ENCODE data around the gene U2SURP. TPM values are rescaled to one million over a fixed set of nuclear protein-coding genes. Genes with fewer than 3 reads are reported as not detected.

The U2SURP gene
- total RNA-seq, 1 experiment from 2014 or later = 132 TPM

GRCh38 chr3:143011705-143012104 is 10.3 kb downstream of the U2SURP start:
- H3K9ac ChIP-seq (ENCODE audit: low read length) = no peak overlapping the region
- ChIA-PET CTCF (interaction anchor here (1.2 kb wide), 1 partner anchor 183 kb away, joined by 3 read pairs; no protein-coding TSS in a partner anchor), RAD21 (ENCODE audit: low non-redundant PET in 1 of 2, low total read pairs in 2 of 2, uncharacterized antibody in 2 of 2, unreplicated experiment in 2 of 2) (no interaction called here), POLR2A (no interaction called here)
- H3K4me1 ChIP-seq (ENCODE audit: control insufficient read depth in 1 of 2, insufficient read depth in 2 of 2, low read length in 2 of 2) = no peaks in the 10 kb centered on the region
- no peak overlapping the region for H3K4me2 ChIP-seq (ENCODE audit: low read length)
- H3K36me3 ChIP-seq (ENCODE audit: control insufficient read depth in 1 of 2, insufficient read depth in 2 of 2, low read length in 2 of 2) = peaks cover 5 to 19% of the 10 kb centered on the region in 2 experiments
- H3K27me3 ChIP-seq (ENCODE audit: insufficient read depth, low read length) = no peaks in the 10 kb centered on the region
- H3K79me2 ChIP-seq (ENCODE audit: insufficient read depth, low read length) = peaks cover 100% of the 10 kb centered on the region
- BruUV-seq (replicated peaks) = no TSS peak
- DNase-seq (ENCODE audit: low read depth, low spot score) (no peak), ATAC-seq (no peak)
- H3K27ac ChIP-seq (ENCODE audit: low read depth, low read length) = no peak overlapping the region
- H3K9me2 ChIP-seq (ENCODE audit: insufficient read depth) = no peaks in the 10 kb centered on the region
- no peak for TF ChIP-seq ZFX (IDR thresholded peaks at IDR 0.05)
- no peak for TF ChIP-seq SP1 (IDR thresholded peaks at IDR 0.05; ENCODE audit: low read depth)
- no peak for TF ChIP-seq EZH2phosphoT487 (IDR thresholded peaks at IDR 0.05; ENCODE audit: borderline replicate concordance)
- TF ChIP-seq POLR2AphosphoS5 (IDR thresholded peaks at IDR 0.05; ENCODE audit: low read depth, low read length) = no peak
- TF ChIP-seq JUND (IDR thresholded peaks at IDR 0.05) = no peak
- no peak for TF ChIP-seq FOSL1 (IDR thresholded peaks at IDR 0.05; ENCODE audit: low read depth)
- TF ChIP-seq ATF3 (IDR thresholded peaks at IDR 0.05) = no peak
- peaks cover 45% of the 10 kb centered on the region for H4K20me1 ChIP-seq (ENCODE audit: insufficient read depth)
- intact Hi-C loops (cut with micrococcal nuclease) = no loop called here
- H3K4me3 ChIP-seq (replicated peaks in 1 of 2; ENCODE audit: low read depth in 1 of 2, low read length in 2 of 2) = no peak overlapping the region
- H2AFZ ChIP-seq (ENCODE audit: low read depth, low read length, poor library complexity, severe bottlenecking) = no peak overlapping the region
- H3K9me3 ChIP-seq (ENCODE audit: control insufficient read depth in 1 of 2, insufficient read depth in 1 of 2, low read depth in 1 of 2, low read length in 2 of 2) = no peaks in the 10 kb centered on the region

GRCh38 chr3:143014921-143015320 is 13.6 kb downstream of the U2SURP start:
- no peak overlapping the region for H3K9ac ChIP-seq (ENCODE audit: low read length)
- ChIA-PET RAD21 (ENCODE audit: low non-redundant PET in 1 of 2, low total read pairs in 2 of 2, uncharacterized antibody in 2 of 2, unreplicated experiment in 2 of 2) (no interaction called here), CTCF (interaction anchor here (1.0 kb wide), 1 partner anchor 25 kb away, joined by 3 read pairs; no protein-coding TSS in a partner anchor), POLR2A (no interaction called here)
- H3K27ac ChIP-seq (ENCODE audit: low read depth, low read length) = no peak overlapping the region
- BruUV-seq (replicated peaks) = no TSS peak
- TF ChIP-seq CBX3 (IDR thresholded peaks at IDR 0.05; ENCODE audit: low read depth) (no peak), TCF7L2 (IDR thresholded peaks at IDR 0.05; ENCODE audit: borderline replicate concordance, extremely low read depth, insufficient read depth, insufficient read length) (no peak), ELF1 (IDR thresholded peaks at IDR 0.05; ENCODE audit: borderline replicate concordance, low read depth) (no peak), MAX (IDR thresholded peaks at IDR 0.05) (no peak), SP1 (IDR thresholded peaks at IDR 0.05; ENCODE audit: low read depth) (no peak), EZH2 (IDR thresholded peaks at IDR 0.05) (no peak), ZNF274 (IDR thresholded peaks at IDR 0.05; ENCODE audit: low read depth, low read length) (no peak), FOSL1 (IDR thresholded peaks at IDR 0.05; ENCODE audit: low read depth) (no peak)
- no peaks in the 10 kb centered on the region for H3K9me3 ChIP-seq (ENCODE audit: control insufficient read depth in 1 of 2, insufficient read depth in 1 of 2, low read depth in 1 of 2, low read length in 2 of 2)
- H2AFZ ChIP-seq (ENCODE audit: low read depth, low read length, poor library complexity, severe bottlenecking) = no peak overlapping the region
- H3K9me2 ChIP-seq (ENCODE audit: insufficient read depth) = no peaks in the 10 kb centered on the region
- H4K20me1 ChIP-seq (ENCODE audit: insufficient read depth) = peaks cover 30% of the 10 kb centered on the region
- no peak for ATAC-seq
- no peak overlapping the region for H3K4me3 ChIP-seq (replicated peaks in 1 of 2; ENCODE audit: low read depth in 1 of 2, low read length in 2 of 2)
- H3K79me2 ChIP-seq (ENCODE audit: insufficient read depth, low read length) = peaks cover 99% of the 10 kb centered on the region
- H3K27me3 ChIP-seq (ENCODE audit: insufficient read depth, low read length) = no peaks in the 10 kb centered on the region
- H3K4me2 ChIP-seq (ENCODE audit: low read length) = no peak overlapping the region
- DNase-seq (ENCODE audit: low read depth, low spot score) = no peak
- H3K4me1 ChIP-seq (ENCODE audit: control insufficient read depth in 1 of 2, insufficient read depth in 2 of 2, low read length in 2 of 2) = no peaks in the 10 kb centered on the region
- intact Hi-C loops (cut with micrococcal nuclease) = no loop called here
- H3K36me3 ChIP-seq (ENCODE audit: control insufficient read depth in 1 of 2, insufficient read depth in 2 of 2, low read length in 2 of 2) = peaks cover 23 to 45% of the 10 kb centered on the region in 2 experiments

Data from HCT116 (cell line).